GM10266 (cell line): ENCODE results near the gene SORCS2.

Experiments
- DNase-seq: peaks from one replicate; pipeline ENCODE4 v3.0.0; 2012; ENCODE audit errors: extremely low spot score
- CTCF ChIP-seq: IDR thresholded peaks from 2 replicates; pipeline ENCODE4 v1.5.1; 2012; ENCODE audit warnings: mild to moderate bottlenecking, low read depth; ENCODE audit not compliant: control insufficient read depth, insufficient read depth; ENCODE audit errors: missing control alignments

Gene SORCS2

GRCh38 chr4:7328162-7328912 is 136.0 kb downstream of the SORCS2 start:
- TF ChIP-seq CTCF, result no peak
- no peak for DNase-seq

GRCh38 chr4:7328913-7329638 is 136.7 kb downstream of the SORCS2 start:
- TF ChIP-seq CTCF, result no peak
- no peak for DNase-seq

GRCh38 chr4:7330031-7330596 is 137.8 kb downstream of the SORCS2 start:
- DNase-seq, result no peak
- TF ChIP-seq CTCF, result no peak

GRCh38 chr4:7330811-7331681 is 138.7 kb downstream of the SORCS2 start:
- TF ChIP-seq CTCF, result no peak
- DNase-seq, result no peak

- TF ChIP-seq CTCF, result no peak
- no peak for DNase-seq
Measured at GRCh38 chr4:7331682-7332000, 139.3 kb downstream of the SORCS2 start.

GRCh38 chr4:7332216-7333023 is 140.1 kb downstream of the SORCS2 start:
- no peak for DNase-seq

More at GRCh38 chr4:7332216-7333023, 140.1 kb downstream of the SORCS2 start:
- TF ChIP-seq CTCF, result no peak
